GM18909 (cell line): ENCODE data around the gene OGA.
A peak's percentile ranks its signal among the peaks of the same experiment; 100 is the strongest.
"Not testable (repeated sequence)": the region's sequence is repeated elsewhere in the genome, so short reads cannot be mapped to it uniquely, and the experiment has no call there.

Experiments
- ATAC-seq: cut with Tn5 transposase; IDR thresholded peaks from one replicate; pipeline ENCODE4 v1.9.1; 2021; ENCODE audit warnings: mild to moderate bottlenecking; ENCODE audit not compliant: unreplicated experiment, poor library complexity

OGA gene

DNA sequence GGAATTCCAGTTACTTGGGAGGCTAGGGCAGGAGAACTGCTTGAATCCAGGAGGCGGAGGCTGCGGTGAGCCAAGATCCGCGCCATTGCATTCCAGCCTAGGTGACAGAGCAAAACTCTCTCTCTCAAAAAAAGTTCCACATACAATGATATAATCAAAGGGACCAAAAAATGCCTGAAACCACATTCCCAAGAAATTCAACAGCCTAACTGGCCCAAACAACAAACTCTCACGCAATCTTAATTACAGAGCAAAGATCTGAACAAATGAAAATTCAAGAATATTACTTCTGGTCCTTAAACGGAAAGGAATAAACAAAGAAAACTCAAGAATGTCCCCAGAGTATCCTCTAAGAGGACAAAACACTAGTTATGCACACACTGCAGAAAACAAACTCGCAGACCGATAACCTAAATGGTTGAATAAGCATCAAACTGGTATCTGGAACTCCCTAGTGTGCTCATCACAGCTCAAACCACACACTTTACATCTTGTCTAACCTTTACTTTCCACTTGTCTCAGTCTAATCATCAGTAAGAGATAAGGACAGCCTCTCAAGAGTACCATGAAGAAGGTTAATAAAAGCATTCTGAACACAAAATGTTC is 3.7 kb downstream of the OGA start:
- no peak for ATAC-seq

- ATAC-seq = no peak
These were observed 5.6 kb downstream of the OGA start for GRCh38 chr10:101812606-101813005.

- ATAC-seq = no peak
These were observed 11.1 kb downstream of the OGA start for GRCh38 chr10:101807158-101807557.

DNA sequence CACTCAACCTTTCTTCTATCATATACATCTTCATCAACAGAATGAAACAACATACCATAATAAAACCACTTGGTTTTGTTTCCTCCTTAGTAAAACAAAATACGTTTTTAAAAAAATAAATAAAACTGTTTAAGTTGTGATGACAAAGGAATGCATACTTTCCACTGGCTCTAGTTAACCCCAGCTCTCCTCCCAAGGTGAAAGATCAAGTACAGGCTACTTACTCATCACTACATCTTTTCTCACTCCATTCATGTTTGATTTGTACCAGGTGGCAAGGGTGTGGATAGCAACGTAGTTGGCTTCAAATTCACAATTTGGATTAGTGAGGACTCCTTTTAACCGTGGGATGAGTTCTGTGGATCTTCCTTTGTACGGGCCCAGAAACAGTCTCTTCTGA is 14.7 kb downstream of the OGA start:
- ATAC-seq = no peak

DNA sequence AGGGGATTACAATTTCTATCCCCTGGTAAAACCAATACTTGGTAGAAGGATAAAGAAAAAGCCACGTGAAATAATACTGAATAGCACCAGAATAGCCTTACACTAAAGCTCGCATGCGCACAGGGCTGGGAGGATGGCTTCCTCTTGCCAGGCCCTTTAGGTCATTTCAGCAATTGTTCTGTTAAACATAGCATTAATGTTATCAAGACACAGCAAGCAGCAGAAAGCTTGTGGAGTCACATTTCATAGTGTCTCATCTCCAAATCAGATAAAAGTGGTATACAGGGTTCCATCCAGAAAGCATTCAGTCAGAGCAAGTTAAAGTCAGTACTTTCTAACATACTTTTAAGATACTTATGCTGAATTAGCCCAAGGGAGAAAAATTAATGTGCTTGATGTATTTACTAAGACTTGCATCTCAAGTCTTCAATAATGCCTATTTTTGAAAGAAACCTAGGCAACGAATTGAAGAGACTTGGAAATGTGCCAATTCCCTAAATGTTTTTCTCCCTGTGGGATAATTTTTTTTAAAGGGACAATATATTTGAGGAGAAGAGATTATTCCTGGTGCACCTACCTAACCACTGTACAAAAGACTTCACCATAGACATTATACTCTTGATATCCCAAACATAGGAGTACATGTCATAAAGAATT is 20.7 kb downstream of the OGA start:
- no peak for ATAC-seq

- ATAC-seq = no peak
These were observed 24.7 kb downstream of the OGA start for GRCh38 chr10:101793526-101793925.

DNA sequence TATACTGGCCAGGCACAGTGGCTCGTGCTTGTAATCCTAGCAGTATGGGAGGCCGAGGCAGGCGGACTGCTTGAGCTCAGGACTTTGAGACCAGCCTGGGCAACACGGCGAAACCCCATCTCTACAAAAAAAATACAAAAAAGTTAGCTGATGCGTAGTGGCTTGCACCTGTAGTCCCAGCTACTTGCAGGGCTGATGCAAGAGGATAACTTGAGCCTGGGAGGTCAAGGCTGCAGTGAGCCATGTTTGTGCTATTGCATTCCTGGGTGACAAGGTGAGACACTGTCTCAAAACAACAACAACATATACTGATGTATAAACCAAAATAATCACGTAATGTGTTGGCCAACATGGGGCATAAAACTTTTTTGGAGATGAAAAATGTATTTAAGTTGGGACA is 28.6 kb downstream of the OGA start:
- no peak for ATAC-seq

DNA sequence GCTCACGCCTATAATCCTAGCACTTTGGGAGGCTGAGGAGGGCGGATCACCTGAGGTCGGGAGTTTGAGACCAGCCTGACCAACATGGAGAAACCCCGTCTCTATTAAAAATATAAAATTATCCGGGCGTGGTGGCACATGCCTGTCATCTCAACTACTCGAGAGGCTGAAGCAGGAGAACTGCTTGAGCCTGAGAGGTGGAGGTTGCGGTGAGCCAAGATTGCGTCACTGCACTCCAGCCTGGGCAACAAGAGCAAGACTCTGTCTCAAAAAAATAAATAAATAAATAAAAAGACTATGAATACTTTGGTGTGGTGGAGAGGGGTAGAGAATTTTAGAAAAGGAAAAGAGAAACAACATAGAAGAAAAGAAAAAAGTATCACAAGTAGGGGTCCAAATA is 29.0 kb downstream of the OGA start:
- ATAC-seq = not testable (repeated sequence)

GRCh38 chr10:101785801-101786200 is 32.4 kb downstream of the OGA start:
- ATAC-seq = no peak

DNA sequence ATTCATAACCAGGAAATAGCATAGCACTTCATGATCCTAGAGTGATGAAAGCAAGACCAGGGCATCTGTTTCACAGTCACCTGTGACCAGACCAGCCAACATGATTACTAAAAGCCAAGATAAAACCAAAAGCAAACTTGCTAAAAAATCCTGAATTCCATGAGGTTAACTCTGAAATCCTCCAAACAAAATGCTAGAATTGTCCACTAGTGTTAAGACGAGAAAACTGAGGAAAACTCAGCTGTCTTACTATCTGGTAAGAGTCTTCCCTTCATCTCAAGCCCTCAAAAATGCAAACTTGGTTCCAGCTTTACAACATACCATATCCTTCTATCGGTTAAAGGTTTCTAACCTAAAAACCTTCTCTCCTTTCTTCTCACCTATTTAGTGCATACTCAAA is 33.7 kb downstream of the OGA start:
- no peak for ATAC-seq

DNA sequence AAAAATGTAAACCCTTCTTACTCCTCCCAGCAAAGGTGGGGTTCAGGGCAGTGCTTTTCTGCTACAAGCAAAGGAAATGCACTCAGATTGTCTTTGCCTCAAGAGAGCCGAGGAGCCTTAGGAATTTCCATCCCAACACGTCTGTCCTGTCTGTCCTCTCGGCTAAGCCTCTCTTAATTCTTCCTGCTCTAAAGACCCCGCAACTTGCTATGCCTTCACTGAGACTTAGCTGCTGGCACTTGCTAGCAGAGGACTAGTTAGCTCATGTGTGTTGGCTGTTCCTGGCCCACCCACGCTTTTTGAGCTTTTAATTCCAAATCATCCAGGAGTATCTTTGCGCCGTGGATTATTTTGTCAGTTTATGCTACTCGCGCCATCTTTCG is 34.5 kb downstream of the OGA start:
- no peak for ATAC-seq

- ATAC-seq = peak; percentile 63
These were observed 35.2 kb downstream of the OGA start, which contains the start of gene NPM3 for GRCh38 chr10:101782811-101783735. Gene NPM3, minus strand, starts transcription at chr10:101783446. Its CDS starts 56 bp downstream, at chr10:101783390.

- ATAC-seq = no peak
These were observed 36.0 kb downstream of the OGA start for GRCh38 chr10:101781984-101782810.

DNA sequence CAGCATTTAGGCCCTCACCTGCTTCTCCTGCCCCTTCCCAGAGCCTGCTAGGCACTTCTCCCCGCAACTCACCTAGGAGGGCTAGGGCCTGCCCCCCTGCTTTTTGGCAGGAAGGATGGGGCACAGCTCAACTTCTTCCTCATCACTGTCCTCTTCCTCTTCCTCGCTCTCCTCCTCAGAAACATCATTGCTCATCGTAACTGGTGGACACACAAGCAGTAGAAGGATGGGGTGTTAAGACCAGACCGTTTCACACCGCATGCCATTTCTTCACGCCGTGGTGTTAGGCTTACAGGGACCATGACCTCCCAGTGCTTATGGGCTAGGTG is 36.6 kb downstream of the OGA start:
- ATAC-seq = no peak

- ATAC-seq = no peak
These were observed 37.2 kb downstream of the OGA start for GRCh38 chr10:101780818-101781654.

DNA sequence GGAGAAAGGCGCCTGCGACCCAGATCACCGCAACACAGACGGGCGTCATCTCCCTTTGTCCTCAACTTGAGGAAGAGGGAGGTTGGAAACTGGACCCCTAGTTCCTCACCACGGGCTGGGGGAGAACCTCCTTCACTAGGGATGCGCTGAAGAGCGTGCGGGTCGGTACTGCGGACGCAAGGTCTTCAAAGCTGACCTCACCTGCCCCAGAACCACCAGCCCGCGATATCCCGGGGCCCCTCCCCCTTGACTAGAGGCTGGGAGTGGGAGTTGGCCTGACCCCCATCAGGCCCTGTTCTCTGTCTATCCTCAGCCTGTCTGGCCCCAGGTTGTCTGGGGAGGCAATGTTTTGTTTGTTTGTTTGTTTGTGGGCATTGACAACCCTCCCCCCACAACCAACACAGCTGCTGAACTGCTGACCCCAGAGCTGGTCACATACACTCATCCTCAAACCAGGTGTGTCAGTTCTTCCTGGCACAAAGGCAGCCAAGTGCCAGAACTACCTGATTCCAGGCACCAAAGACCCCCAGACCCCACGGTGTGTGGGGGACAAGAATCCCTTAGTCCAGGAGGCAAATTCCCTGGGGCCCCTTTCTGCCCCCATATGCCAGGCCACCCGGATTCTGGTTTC is 37.9 kb downstream of the OGA start:
- no peak for ATAC-seq

GRCh38 chr10:101779544-101780186 is 38.6 kb downstream of the OGA start:
- ATAC-seq = no peak

DNA sequence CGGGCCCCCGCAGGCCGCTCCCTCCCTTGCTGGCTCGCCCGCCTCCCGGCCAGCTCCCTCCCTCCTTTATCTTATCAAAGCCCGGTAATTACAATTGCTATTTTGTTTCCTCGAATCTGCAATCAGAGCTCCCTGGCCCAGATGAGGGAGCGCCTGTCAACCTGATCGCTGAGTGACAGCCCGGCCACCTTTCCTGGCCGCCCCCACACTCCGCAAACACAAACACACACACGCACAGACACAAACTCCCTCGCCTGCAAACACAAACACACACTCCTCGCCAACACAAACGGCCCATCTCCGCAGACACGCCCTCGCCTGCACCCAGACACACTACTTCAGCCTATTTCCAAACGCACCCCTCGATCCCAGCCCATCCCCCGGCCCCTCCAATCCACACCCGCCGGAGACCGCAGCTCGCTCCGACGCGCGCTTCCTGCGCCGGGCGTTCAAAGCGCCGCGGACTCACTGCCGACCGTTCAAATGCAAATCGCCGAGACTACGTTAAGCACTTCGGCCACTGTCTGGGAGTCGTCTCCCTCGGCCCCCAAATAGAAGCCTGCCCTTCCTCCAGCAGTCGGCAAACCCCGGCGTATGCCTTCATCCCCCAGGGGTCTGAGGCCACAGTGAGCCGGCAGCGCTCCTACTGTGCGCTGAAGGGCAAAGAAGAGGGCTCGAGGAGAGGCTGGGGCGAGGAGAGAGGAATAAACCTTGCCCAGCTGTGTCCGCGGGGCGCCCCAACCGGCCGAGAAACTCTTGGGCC is 39.3 kb downstream of the OGA start:
- ATAC-seq = no peak
